Left ventricle myocardium inferior (tissue), 1 donor: ENCODE data around the gene PHLDB2. TPM values are rescaled to one million over a fixed set of nuclear protein-coding genes. Genes with fewer than 3 reads are reported as not detected.

Experiments
- DNase-seq: peaks from one replicate; pipeline ENCODE4 v3.0.0-alpha.2; 2020
- H3K27ac ChIP-seq: fragments of 200-600 bp; replicated peaks from 2 replicates; pipeline ENCODE4 v1.8.0; 2021
- H3K27me3 ChIP-seq: fragments of 200-600 bp; 2 replicates; pipeline ENCODE4 v1.8.0; 2021; ENCODE audit warnings: low read depth
- H3K36me3 ChIP-seq: fragments of 200-600 bp; 2 replicates; pipeline ENCODE4 v1.8.0; 2021
- H3K4me1 ChIP-seq: fragments of 200-600 bp; 2 replicates; pipeline ENCODE4 v1.8.0; 2021
- H3K4me3 ChIP-seq: fragments of 200-600 bp; 2 replicates; pipeline ENCODE4 v1.8.0; 2021; ENCODE audit warnings: mild to moderate bottlenecking, moderate library complexity
- H3K9me3 ChIP-seq: fragments of 200-600 bp; replicated peaks from 2 replicates; pipeline ENCODE4 v1.8.0; 2021
- intact Hi-C: fragments of 100-400 bp; cut with micrococcal nuclease; formaldehyde crosslinking; loops from one replicate; pipeline ENCODE4 v1.11.0; 2022
- total RNA-seq: library from RNA; stranded (reverse); fragmentation: NEBNext Ultra II Directional; extraction: Animal tissue kit (Norgen Biotek cat#: 25700); gene quantifications from one replicate; pipeline ENCODE4 v1.2.1, GENCODE V29; 2021
- TF ChIP-seq, protein P1 (sequence below): fragments of 200-600 bp; IDR thresholded peaks from 2 replicates; pipeline ENCODE4 v1.8.0; 2021; ENCODE audit warnings: antibody characterized with exemption, mild to moderate bottlenecking, borderline replicate concordance
- donor health status: DM: no; HTN: yes; CAD: no; lungs with severe emphysema.

PHLDB2 gene
- total RNA-seq, 1 donor from 2014 or later = 89.3 TPM

DNA sequence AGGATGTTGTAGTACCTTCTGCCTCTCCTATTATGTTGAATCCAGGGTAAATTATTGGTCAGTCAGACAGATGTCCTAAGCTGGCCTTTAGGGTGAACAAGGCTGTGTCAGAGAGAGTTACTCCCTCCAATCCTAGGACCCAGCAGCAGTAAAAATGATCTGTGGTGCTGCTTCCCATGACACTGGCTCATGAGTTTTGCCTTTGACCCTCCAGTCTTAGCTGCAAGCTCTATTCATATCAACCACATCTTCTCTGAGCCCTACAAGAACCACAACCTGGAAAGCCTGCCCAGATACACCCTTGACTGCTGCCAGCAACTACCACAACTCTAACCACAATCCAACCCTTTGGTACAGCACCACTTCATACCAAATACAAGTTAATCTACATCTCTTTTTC, 27.2 kb upstream of the PHLDB2 start:
- Histone ChIP-seq H3K4me1 (no peaks in the 10 kb centered on the region), H3K27me3 (no peaks in the 10 kb centered on the region), H3K36me3 (no peaks in the 10 kb centered on the region), H3K9me3 (no peaks in the 10 kb centered on the region), H3K27ac (no peak overlapping the region), H3K4me3 (no peak overlapping the region)
- intact Hi-C loops = no loop called here
- TF ChIP-seq, protein P1, sequence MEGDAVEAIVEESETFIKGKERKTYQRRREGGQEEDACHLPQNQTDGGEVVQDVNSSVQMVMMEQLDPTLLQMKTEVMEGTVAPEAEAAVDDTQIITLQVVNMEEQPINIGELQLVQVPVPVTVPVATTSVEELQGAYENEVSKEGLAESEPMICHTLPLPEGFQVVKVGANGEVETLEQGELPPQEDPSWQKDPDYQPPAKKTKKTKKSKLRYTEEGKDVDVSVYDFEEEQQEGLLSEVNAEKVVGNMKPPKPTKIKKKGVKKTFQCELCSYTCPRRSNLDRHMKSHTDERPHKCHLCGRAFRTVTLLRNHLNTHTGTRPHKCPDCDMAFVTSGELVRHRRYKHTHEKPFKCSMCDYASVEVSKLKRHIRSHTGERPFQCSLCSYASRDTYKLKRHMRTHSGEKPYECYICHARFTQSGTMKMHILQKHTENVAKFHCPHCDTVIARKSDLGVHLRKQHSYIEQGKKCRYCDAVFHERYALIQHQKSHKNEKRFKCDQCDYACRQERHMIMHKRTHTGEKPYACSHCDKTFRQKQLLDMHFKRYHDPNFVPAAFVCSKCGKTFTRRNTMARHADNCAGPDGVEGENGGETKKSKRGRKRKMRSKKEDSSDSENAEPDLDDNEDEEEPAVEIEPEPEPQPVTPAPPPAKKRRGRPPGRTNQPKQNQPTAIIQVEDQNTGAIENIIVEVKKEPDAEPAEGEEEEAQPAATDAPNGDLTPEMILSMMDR = no peak
- no peak for DNase-seq

GRCh38 chr3:111837112-111837511, 22.0 kb upstream of the PHLDB2 start:
- no peak overlapping the region for H3K4me3 ChIP-seq
- intact Hi-C loops = no loop called here
- peaks cover 5% of the 10 kb centered on the region for H3K4me1 ChIP-seq
- H3K9me3 ChIP-seq = no peaks in the 10 kb centered on the region
- H3K36me3 ChIP-seq = no peaks in the 10 kb centered on the region
- H3K27me3 ChIP-seq = no peaks in the 10 kb centered on the region
- no peak overlapping the region for H3K27ac ChIP-seq
- no peak for DNase-seq
- TF ChIP-seq, protein P1 = no peak

DNA sequence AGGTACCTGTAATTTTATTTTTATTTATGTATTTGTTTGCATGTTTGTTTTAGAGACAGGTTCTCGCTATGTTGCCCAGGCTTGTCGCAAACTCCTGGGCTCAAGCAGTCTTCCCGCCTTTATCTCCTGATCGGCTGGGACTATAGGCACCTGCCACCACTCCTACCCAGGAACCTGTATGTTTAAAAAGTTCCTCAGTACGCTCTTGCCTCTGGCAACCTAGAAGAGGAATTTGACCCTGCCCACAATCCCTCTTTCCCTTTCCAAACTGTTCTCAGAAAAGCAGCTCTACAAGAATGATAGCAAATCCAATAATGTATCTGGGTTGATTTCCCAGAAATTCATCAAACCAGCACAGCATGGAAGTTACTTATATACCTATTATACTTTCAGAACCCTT, 20.9 kb upstream of the PHLDB2 start:
- H3K27ac ChIP-seq = no peak overlapping the region
- H3K27me3 ChIP-seq = no peaks in the 10 kb centered on the region
- intact Hi-C loops = no loop called here
- TF ChIP-seq, protein P1 = no peak
- H3K4me1 ChIP-seq = peaks cover 5% of the 10 kb centered on the region
- H3K4me3 ChIP-seq = no peak overlapping the region
- no peaks in the 10 kb centered on the region for H3K9me3 ChIP-seq
- DNase-seq = no peak
- no peaks in the 10 kb centered on the region for H3K36me3 ChIP-seq

GRCh38 chr3:111846039-111846438, 13.0 kb upstream of the PHLDB2 start:
- DNase-seq = no peak
- no peaks in the 10 kb centered on the region for H3K27me3 ChIP-seq
- intact Hi-C loops = no loop called here
- H3K27ac ChIP-seq = no peak overlapping the region
- peaks cover 6% of the 10 kb centered on the region for H3K4me1 ChIP-seq
- H3K36me3 ChIP-seq = no peaks in the 10 kb centered on the region
- no peak overlapping the region for H3K4me3 ChIP-seq
- TF ChIP-seq, protein P1 = no peak
- H3K9me3 ChIP-seq = no peaks in the 10 kb centered on the region

DNA sequence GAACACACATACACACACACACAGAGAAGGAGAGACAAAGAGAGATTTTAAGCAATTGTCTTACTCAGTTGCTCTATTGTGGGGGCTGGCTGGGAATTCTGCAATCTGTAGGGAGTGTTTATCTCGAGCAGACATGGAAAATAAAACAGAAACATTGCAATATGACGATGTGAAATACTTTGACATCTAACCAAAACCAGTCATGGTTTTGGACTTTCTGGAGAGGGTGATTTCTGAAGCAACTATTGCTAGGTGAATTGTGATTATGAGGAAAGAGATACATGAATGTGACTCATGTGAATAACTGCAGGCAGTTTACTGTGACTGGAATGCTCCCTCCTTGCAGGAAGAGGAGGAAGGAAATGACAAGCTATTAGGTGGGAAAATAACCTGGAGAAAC, 12.3 kb upstream of the PHLDB2 start:
- DNase-seq = no peak
- intact Hi-C loops = no loop called here
- H3K4me3 ChIP-seq = no peak overlapping the region
- no peaks in the 10 kb centered on the region for H3K27me3 ChIP-seq
- peaks cover 13% of the 10 kb centered on the region for H3K4me1 ChIP-seq
- no peaks in the 10 kb centered on the region for H3K9me3 ChIP-seq
- no peaks in the 10 kb centered on the region for H3K36me3 ChIP-seq
- TF ChIP-seq, protein P1 = no peak
- H3K27ac ChIP-seq = no peak overlapping the region

DNA sequence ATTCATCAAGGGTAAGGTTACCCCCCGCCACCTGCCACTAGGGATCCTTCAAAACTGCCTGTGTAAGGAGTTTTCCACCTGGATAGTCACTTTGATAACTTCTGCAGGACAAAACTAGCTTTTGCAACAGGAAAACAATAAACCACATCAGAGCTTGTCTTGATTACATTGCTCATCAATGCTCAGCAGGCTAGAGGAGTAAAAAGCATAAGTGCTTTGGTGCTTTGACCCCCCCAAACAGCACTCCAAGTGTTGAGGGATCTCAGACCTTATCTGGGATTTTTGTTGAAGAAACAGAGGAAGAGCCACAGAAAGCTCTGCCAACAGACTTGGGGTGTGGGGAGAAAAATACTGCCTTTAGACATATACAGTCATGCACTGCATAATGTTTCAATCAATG, 10.8 kb upstream of the PHLDB2 start:
- intact Hi-C loops = no loop called here
- no peaks in the 10 kb centered on the region for H3K36me3 ChIP-seq
- TF ChIP-seq, protein P1 = no peak

More for the DNA sequence above, 10.8 kb upstream of the PHLDB2 start:
- Histone ChIP-seq H3K9me3 (no peaks in the 10 kb centered on the region), H3K4me3 (no peak overlapping the region), H3K4me1 (peaks cover 24% of the 10 kb centered on the region), H3K27ac (no peak overlapping the region), H3K27me3 (no peaks in the 10 kb centered on the region)
- DNase-seq = no peak
